Peyer's patch (tissue), 4 donors: Measurements from ENCODE around the gene ZFAND2A.

ENCODE experiments used
- CTCF ChIP-seq, 6 experiments: fragments of 450-650 bp in 4 of 6; fragments of 200-600 bp in 2 of 6; sonication (generic) in 1 of 6; IDR thresholded peaks; one replicate each; pipeline ENCODE4 v1.5.1; 2017 to 2019; ENCODE audit warnings: antibody characterized with exemption in 6 of 6, mild to moderate bottlenecking in 3 of 6, moderate library complexity in 1 of 6
- POLR2A ChIP-seq, 2 donors: fragments of 450-650 bp; IDR thresholded peaks; one replicate each; pipeline ENCODE4 v1.5.1; 2017; ENCODE audit warnings: antibody characterized with exemption in 2 of 2, mild to moderate bottlenecking in 2 of 2, moderate library complexity in 2 of 2

DNA sequence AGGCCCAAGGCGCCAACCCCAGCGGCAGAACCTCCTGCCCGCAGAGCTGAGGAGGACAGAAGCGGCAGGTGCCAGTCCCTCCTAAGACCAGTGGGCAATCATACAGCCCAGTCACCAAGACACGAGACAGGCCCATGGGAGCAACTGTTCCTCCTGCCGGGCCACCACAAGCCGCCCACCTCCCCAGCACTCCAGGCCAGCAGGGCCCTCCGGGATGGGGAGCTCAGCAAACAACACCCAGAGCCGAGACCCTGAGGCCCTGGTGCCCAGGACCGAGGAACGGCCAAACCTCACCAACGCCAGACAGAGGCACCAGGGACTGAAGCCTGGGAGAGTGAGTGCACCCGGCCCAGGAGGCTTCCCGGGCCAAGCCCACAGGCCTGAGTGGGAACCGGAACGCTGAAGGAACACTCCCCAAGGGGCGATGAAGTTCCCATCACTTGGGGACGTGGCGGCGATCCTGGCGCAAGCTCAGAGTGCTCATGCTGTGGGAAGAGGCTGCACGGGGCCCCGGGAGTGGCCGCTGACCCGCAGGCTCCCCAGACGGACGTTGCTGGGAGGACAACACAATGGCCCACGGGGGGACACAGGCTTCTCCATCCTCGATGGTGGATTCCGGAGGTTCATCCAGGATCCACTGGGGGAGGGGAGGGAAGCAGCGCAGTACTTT is 37.0 kb downstream of the ZFAND2A start:
- TF ChIP-seq CTCF (IDR thresholded peaks at IDR 0.05) (no peak), POLR2A (IDR thresholded peaks at IDR 0.05) (no peak)
